HG02759 (cell line): ENCODE results near the gene HIRA.
"Not testable (repeated sequence)": the region's sequence is repeated elsewhere in the genome, so short reads cannot be mapped to it uniquely, and the experiment has no call there.

Source experiments
- ATAC-seq: cut with Tn5 transposase; IDR thresholded peaks from one replicate; pipeline ENCODE4 v1.9.1; 2021; ENCODE audit warnings: mild to moderate bottlenecking, moderate library complexity; ENCODE audit not compliant: unreplicated experiment

Gene HIRA

DNA sequence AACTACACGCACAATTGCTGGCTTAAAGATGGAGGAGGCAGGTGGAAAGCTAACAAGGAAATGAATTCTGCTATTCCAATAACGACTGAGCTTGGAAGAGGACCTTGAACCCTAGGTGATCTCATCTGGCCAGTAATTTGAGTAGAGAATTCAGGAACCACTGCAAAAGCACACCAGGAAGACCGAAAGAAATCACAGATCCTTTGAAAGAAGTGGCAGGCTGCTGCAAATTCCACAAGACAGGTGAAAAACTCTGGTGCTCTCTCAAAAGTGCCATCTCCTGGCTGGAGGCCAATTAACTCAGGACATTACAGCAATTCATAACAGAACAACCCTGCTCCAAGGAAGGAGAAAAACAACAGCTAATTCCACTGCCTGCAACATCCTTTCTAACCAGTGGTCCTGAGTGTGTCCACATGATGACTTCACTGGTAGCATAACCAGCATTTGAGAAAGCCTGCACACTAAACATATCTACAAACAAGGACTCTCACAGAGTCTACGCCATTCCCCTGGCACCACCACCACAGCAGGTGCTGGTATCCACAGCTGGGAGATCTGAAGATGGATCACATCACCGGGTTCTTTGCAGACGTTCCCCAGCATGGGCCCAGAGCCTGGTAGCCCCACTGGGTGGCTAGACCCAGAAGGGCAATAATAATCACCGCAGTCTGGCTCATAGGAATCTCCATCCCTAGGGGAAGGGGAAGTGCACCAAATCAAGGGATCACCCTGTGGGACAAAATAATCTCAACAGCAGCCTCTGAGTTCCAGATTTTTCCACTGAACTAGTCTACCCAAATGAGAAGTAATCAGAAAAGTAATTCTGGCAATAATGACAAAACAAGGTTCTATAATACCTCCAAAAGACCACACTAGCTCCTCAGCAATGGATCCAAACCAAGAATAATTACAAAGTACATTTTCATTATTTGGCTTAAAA lies 95.1 kb downstream of the HIRA start:
- ATAC-seq: no peak

GRCh38 chr22:19331975-19332374 lies 99.6 kb downstream of the HIRA start:
- no peak for ATAC-seq

DNA sequence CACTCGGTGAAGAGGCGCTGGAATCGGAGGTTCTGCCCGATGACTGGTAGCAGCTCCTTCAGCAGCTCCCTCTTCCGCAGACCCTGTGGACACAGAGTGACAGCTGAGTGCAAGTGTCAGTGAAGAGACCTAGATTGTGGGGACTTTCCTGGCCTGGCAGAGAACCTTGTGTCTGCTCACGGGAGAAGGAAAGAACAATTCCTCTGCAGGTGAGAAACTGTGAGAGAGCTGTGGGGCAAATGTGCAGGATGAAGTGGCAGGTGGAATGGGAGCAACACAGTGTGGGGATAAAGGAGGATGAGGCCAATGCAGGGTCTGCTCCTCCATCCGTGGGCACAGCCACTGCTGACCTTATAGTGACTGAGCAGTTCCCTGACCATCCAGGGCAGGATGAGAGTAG lies 100.1 kb downstream of the HIRA start:
- ATAC-seq: no peak

- ATAC-seq: no peak
These were observed 100.6 kb downstream of the HIRA start for GRCh38 chr22:19330865-19331418.

DNA sequence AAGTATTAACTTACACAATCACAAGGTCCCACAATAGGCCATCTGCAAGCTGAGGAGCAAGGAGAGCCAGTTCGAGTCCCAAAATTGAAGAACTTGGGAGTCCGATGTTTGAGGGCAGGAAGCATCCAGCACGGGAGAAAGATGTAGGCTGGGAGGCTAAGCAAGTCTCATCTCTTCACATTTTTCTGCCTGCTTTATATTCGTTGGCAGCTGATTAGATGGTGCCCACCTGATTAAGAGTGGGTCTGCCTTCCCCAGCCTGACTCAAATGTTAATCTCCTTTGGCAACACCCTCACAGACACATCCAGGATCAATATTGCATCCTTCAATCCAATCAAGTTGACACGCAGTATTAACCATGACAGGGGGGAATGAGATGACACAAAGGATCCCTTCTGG lies 101.3 kb downstream of the HIRA start:
- not testable (repeated sequence) for ATAC-seq

- ATAC-seq: no peak
These were observed 102.1 kb downstream of the HIRA start for GRCh38 chr22:19329454-19329853.

DNA sequence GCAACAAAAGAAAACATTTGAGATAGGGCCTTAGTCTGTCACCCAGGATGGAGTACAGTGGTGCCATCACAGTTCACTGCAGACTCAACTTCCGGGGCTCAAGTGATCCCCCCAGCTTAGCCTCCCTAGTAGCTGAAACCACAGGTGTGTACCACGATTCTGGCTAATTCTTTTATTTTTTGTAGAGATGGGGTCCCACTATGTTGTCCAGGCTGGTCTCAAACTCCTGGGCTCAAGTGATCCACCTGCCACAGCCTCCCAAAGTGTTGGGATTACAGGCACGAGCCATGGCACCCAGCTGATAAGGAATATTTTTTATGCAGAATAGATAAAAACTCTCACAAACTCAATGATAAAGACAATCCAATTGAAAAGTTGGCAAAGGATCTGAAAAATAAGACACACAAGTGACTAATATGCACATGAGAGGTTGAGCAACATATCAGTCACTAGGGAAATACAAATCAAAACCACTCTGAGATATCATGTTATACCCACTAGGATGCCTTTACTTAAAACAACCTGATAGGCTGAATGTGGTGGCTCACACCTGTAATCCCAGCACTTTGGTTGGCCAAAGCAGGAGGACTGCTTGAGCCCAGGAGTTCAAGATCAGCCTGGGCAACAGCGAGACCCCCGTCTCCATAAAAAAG lies 106.1 kb downstream of the HIRA start:
- ATAC-seq: no peak

DNA sequence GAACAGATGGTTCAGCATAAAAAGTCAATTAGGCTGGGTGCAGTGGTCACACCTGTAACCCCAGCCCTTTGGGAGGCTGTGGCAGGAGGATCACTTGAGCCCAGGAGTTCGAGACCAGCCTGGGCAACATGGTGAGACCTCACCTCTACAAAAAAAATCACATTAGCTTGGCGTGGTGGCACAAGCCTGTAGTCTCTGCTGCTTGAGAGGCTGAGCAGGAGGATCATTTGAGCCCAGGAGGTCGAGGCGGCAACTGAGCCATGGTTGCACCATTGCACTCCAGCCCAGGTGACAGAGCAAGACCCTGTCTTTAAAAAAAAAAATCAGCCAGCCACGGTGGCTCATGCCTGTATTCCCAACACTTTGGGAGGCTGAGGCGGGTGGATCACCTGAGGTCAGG lies 108.1 kb downstream of the HIRA start:
- ATAC-seq: not testable (repeated sequence)

DNA sequence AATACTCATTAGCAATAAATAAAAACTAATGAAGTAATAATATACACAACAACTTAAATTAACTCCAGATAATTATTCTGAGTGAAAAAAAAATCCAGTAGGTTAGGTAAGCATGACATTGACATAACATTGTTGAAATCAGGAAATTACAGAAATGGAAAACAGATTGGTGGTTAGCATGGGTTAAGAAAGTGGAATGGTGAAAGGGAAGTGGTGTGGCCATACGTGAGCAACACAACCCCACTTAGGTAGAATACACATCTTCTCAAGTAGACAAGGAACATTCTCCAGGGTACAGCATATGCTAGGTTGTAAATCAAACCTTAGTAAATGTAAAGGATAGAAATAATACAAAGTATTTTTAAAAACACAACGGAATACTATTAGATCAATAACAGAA lies 109.8 kb downstream of the HIRA start:
- no peak for ATAC-seq

DNA sequence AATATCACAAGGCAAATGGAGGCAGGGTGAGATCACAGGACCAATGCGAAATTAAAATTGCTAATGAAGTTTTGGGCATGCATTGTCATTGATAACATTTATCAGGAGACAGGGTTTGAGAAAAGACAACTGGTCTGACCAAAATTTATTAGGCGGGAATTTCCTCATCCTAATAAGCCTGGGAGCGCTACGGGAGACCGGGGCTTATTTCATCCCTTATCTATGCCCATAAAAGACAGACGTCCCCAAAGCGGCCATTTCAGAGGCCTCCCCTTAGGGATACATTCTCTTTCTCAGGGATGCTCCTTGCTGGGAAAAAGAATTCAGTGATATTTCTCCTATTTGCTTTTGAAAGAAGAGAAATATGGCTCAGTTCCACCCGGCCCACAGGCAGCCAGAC lies 111.4 kb downstream of the HIRA start:
- not testable (repeated sequence) for ATAC-seq

- ATAC-seq: no peak
These were observed 112.3 kb downstream of the HIRA start for GRCh38 chr22:19319281-19319680.

GRCh38 chr22:19317865-19318264 lies 113.7 kb downstream of the HIRA start:
- no peak for ATAC-seq

- no peak for ATAC-seq
These were observed 123.7 kb downstream of the HIRA start for GRCh38 chr22:19307872-19308271.

GRCh38 chr22:19306535-19306934 lies 125.0 kb downstream of the HIRA start:
- ATAC-seq: not testable (repeated sequence)

- ATAC-seq: no peak
These were observed 127.0 kb downstream of the HIRA start for GRCh38 chr22:19304547-19304946.

GRCh38 chr22:19303785-19304184 lies 127.7 kb downstream of the HIRA start:
- ATAC-seq: no peak

DNA sequence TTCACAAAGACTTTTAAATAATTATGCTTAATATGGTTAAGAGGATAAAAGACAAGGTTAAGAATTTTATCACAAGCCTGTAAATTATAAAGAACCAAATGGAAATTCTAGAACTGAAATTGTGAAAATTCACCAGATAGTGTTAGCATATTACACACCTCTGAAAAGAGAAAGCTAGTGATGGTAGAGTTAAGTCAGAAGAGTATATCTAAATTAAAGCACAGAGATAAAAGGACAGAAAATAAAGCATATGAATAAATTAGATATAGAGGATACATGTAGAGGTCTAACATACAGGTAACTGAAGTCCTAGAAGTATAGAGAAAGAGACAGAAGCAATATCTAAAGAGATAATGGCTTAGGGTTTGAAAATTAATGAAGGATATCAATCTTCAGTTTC lies 135.8 kb downstream of the HIRA start:
- ATAC-seq: no peak

DNA sequence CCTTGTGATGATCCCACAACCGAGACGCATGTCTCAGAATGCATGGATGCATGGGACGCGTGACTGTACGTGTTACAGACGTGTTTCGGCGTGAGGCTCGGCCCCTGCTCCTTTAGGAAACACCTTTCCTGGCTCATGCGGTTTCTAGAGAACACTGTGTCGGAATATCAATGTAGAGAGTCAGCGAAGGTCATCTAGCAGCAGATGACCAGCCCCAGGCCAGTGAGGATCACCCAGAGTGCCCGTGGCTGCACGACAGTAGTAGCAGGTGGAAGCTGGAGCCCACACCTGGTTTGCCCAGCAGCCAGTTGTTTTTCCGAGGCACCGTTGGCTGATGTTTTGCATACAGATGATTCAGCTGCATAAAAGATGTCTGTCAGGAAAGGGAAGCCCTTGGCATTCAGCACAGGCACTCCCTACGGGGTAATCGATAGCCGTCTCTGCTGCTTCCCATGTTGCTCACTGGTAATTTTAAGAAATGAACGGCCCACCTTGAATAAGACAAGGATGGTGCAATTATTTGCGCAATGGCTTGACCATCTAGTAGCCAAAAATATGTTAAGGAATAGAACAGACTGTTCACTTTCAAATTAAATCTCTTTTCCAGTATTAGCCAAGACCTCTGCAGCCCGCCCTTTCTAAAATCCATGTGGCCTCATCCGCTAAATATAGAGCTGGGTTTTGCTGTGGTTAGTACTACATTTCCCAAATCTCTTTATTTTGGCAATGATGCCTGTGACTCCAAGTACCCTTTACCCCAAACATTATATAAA lies 138.9 kb downstream of the HIRA start:
- no peak for ATAC-seq

DNA sequence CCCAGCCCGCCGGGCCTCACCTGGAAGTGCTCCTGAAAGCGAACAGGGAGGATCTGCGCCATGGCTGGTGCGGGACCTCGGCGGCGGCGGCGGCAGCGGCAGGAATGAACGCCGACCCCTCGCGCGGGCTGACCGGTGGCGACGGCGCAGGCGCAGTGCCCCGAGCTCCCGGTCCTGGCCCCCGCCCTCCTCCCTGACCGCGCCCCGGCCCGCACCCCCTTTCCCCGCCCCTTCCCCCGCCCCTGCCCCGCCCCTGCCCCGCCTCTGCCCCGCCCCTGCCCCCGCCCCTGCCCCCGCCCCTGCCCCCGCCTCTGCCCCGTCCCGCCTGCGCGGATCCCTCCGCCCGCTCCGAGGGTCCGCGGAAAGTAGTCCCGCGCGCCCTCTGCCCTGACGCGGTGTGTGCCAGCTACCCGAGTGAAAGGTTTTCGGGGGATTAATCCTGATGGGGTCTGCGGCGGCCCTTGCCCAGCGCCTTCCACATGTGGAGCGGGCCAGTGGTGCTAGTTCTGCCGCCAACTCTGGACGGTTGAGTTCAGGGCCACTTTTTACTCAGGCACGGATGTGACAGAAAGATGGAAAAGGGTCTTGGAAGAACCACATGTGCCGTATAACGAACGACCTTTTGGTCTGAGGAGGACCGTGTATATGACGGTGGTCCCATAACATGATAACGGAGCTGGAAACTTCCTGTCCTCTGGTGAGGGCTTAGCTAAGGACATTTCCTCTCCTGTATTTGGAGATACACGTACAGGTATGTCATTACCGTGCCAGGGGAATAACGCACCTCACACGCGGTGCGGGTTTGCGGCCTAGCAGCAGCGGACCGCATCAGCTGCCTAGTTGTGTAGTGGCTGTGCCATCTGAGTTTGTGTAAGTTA lies 139.7 kb downstream of the HIRA start, which contains the start of gene CLTCL1:
Gene CLTCL1 (minus strand): TSS at position 140 of the 878 bp plus-strand sequence. CDS start 78 bp downstream, at position 62.
- ATAC-seq: peak; percentile 73

DNA sequence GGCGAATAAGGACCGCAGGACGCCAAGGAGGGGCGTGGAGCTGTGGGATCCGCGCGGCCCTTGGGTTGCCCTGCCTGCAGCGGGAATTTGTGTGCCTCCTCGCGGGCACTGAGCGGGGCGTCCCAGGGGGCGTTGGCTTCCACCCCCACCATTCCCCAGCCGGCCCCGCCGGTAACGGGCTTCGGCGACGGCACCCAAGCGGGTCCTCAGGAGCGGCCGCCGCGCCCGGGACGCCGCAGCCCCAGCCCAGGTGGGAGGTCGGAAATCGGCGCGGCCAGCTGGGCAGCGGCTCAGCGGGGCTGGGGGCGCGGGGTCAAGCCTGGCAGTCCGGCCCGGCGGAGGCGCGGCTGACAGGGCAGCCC lies 140.3 kb downstream of the HIRA start:
- ATAC-seq: peak; percentile 33
